OCI-LY7 (cell line): ENCODE data around the gene EGR2.

Experiments
- EZH2phosphoT487 ChIP-seq: fragments of 200-600 bp; sonication (generic); IDR thresholded peaks from 2 replicates; pipeline ENCODE4 v1.6.1; 2018; ENCODE audit warnings: low read depth, borderline replicate concordance, mild to moderate bottlenecking, mixed run types, antibody characterized with exemption, low read length, moderate library complexity, mixed read lengths
- TF ChIP-seq, protein P1 (sequence below): fragments of 200-600 bp; sonication (generic); conservative IDR thresholded peaks from 2 replicates; pipeline ENCODE4 v1.5.1; 2014; ENCODE audit warnings: mild to moderate bottlenecking, antibody characterized with exemption, low read length, moderate library complexity, mixed read lengths

DNA sequence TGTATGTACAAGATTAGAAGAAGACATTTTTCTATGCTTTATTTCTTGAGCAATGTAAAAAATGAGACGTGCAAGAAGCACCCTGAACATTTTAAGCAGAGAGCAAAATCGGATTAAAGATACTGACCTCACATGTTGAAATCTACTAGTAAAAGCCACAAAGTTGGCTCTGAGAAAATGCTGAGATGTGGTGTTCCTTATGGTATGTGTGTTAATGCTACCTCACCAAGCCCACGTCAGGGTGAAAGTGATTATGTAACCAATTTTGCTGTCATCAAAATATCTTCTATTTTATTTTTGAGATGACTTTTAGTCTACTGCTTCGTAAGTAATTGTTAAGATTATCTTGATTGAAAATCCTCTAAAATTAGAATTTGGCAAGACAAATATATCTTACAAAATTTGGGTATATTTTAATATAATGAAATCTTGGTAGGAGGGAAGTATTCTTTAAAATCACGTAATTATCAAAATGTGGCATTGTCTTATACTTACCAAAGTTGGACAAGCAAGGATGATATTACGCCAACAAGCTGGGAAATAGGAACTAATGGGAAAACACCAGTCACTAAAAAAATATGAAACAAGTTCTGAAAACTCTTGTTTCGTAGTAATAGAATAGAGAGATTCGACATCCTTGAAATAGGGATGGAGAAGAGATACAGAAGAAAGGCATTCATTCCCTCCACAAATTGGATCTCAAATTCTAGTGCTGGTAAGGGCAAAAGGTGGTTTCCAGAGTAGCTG lies 5.8 kb downstream of the EGR2 start:
- TF ChIP-seq, protein P1, sequence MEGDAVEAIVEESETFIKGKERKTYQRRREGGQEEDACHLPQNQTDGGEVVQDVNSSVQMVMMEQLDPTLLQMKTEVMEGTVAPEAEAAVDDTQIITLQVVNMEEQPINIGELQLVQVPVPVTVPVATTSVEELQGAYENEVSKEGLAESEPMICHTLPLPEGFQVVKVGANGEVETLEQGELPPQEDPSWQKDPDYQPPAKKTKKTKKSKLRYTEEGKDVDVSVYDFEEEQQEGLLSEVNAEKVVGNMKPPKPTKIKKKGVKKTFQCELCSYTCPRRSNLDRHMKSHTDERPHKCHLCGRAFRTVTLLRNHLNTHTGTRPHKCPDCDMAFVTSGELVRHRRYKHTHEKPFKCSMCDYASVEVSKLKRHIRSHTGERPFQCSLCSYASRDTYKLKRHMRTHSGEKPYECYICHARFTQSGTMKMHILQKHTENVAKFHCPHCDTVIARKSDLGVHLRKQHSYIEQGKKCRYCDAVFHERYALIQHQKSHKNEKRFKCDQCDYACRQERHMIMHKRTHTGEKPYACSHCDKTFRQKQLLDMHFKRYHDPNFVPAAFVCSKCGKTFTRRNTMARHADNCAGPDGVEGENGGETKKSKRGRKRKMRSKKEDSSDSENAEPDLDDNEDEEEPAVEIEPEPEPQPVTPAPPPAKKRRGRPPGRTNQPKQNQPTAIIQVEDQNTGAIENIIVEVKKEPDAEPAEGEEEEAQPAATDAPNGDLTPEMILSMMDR: no peak
- TF ChIP-seq EZH2phosphoT487: no peak
